ENCODE results near the gene WT1.
"Not testable (repeated sequence)": the region's sequence is repeated elsewhere in the genome, so short reads cannot be mapped to it uniquely, and the experiment has no call there.

WT1 gene

GRCh38 chr11:32385998-32386397 lies 49.3 kb downstream of the WT1 start:
- no peak for DNase-seq

GRCh38 chr11:32382339-32383049 lies 52.8 kb downstream of the WT1 start:
- DNase-seq, result no peak

- no peak for DNase-seq
These were observed 54.2 kb downstream of the WT1 start for GRCh38 chr11:32381179-32381578.

GRCh38 chr11:32379719-32380118 lies 55.6 kb downstream of the WT1 start:
- no peak for DNase-seq

- DNase-seq, result no peak
These were observed 59.5 kb downstream of the WT1 start for GRCh38 chr11:32375826-32376225.

- no peak for DNase-seq
These were observed 61.1 kb downstream of the WT1 start for GRCh38 chr11:32374261-32374711.

GRCh38 chr11:32369987-32370386 lies 65.4 kb downstream of the WT1 start:
- not testable (repeated sequence) for DNase-seq

- DNase-seq, result no peak
These were observed 68.7 kb downstream of the WT1 start for GRCh38 chr11:32366666-32367065.

GRCh38 chr11:32365192-32365591 lies 70.1 kb downstream of the WT1 start:
- no peak for DNase-seq

- no peak for DNase-seq
These were observed 76.6 kb downstream of the WT1 start for GRCh38 chr11:32358729-32359128.

- no peak for DNase-seq
These were observed 81.5 kb downstream of the WT1 start for GRCh38 chr11:32353884-32354283.

- DNase-seq, result no peak
These were observed 86.8 kb downstream of the WT1 start for GRCh38 chr11:32348502-32348901.

- no peak for DNase-seq
These were observed 90.4 kb downstream of the WT1 start for GRCh38 chr11:32344946-32345345.

- no peak for DNase-seq
These were observed 91.9 kb downstream of the WT1 start for GRCh38 chr11:32343325-32344008.

- DNase-seq, result no peak
These were observed 93.4 kb downstream of the WT1 start for GRCh38 chr11:32341620-32342613.

- no peak for DNase-seq
These were observed 95.2 kb downstream of the WT1 start for GRCh38 chr11:32340181-32340580.

Data from activated CD8-positive, alpha-beta memory T cell treated with anti-CD3 and anti-CD28 coated beads, Interleukin-2, amount 50 U/mL, for 4 hours (primary cell).